ENCODE data around the gene KIAA2012.

KIAA2012 gene

GRCh38 chr2:202133200-202133908 lies 60.3 kb downstream of the KIAA2012 start:
- no peak for TF ChIP-seq EP300 (IDR thresholded peaks at IDR 0.05; ENCODE audit: borderline replicate concordance)
- no peak for TF ChIP-seq CEBPB (IDR thresholded peaks at IDR 0.05)
- TF ChIP-seq FOXM1 (IDR thresholded peaks at IDR 0.05; ENCODE audit: borderline replicate concordance, low read depth): no peak
- no peak for TF ChIP-seq ZBTB7A (IDR thresholded peaks at IDR 0.05; ENCODE audit: low read depth)
- no peak for TF ChIP-seq YY1 (IDR thresholded peaks at IDR 0.05; ENCODE audit: low read depth)
- TF ChIP-seq MAX (IDR thresholded peaks at IDR 0.05): no peak
- no peak for TF ChIP-seq RAD21 (IDR thresholded peaks at IDR 0.05; ENCODE audit: low read depth)
- no peak for TF ChIP-seq USF1 (IDR thresholded peaks at IDR 0.05)
- TF ChIP-seq REST (IDR thresholded peaks at IDR 0.05; ENCODE audit: low read depth): no peak
- no peak for TF ChIP-seq NFIC (IDR thresholded peaks at IDR 0.05)
- TF ChIP-seq EGR1 (IDR thresholded peaks at IDR 0.05): no peak
- no peak for TF ChIP-seq TEAD4 (IDR thresholded peaks at IDR 0.05)
- TF ChIP-seq TAF1 (IDR thresholded peaks at IDR 0.05; ENCODE audit: low read depth): no peak
- TF ChIP-seq TCF12 (IDR thresholded peaks at IDR 0.05; ENCODE audit: low read depth): no peak
- no peak for TF ChIP-seq CREB1 (IDR thresholded peaks at IDR 0.05; ENCODE audit: low read depth)

- TF ChIP-seq EGR1 (IDR thresholded peaks at IDR 0.05): no peak
- no peak for TF ChIP-seq NFIC (IDR thresholded peaks at IDR 0.05)
- TF ChIP-seq TCF12 (IDR thresholded peaks at IDR 0.05; ENCODE audit: low read depth): no peak
- no peak for TF ChIP-seq EP300 (IDR thresholded peaks at IDR 0.05; ENCODE audit: borderline replicate concordance)
- TF ChIP-seq USF1 (IDR thresholded peaks at IDR 0.05): no peak
- TF ChIP-seq CREB1 (IDR thresholded peaks at IDR 0.05; ENCODE audit: low read depth): no peak
- TF ChIP-seq MAX (IDR thresholded peaks at IDR 0.05): no peak
- no peak for TF ChIP-seq YY1 (IDR thresholded peaks at IDR 0.05; ENCODE audit: low read depth)
- no peak for TF ChIP-seq CEBPB (IDR thresholded peaks at IDR 0.05)
Measured at GRCh38 chr2:202133909-202134265, 60.8 kb downstream of the KIAA2012 start.

GRCh38 chr2:202135091-202135874 lies 62.2 kb downstream of the KIAA2012 start:
- TF ChIP-seq TAF1 (IDR thresholded peaks at IDR 0.05; ENCODE audit: low read depth): no peak
- no peak for TF ChIP-seq CREB1 (IDR thresholded peaks at IDR 0.05; ENCODE audit: low read depth)
- TF ChIP-seq ZBTB7A (IDR thresholded peaks at IDR 0.05; ENCODE audit: low read depth): no peak
- no peak for TF ChIP-seq USF1 (IDR thresholded peaks at IDR 0.05)
- no peak for TF ChIP-seq MAX (IDR thresholded peaks at IDR 0.05)
- no peak for TF ChIP-seq YY1 (IDR thresholded peaks at IDR 0.05; ENCODE audit: low read depth)
- no peak for TF ChIP-seq RAD21 (IDR thresholded peaks at IDR 0.05; ENCODE audit: low read depth)
- no peak for TF ChIP-seq CEBPB (IDR thresholded peaks at IDR 0.05)

- TF ChIP-seq REST (IDR thresholded peaks at IDR 0.05; ENCODE audit: low read depth) (no peak), RAD21 (IDR thresholded peaks at IDR 0.05; ENCODE audit: low read depth) (no peak), TEAD4 (IDR thresholded peaks at IDR 0.05) (no peak), ZBTB7A (IDR thresholded peaks at IDR 0.05; ENCODE audit: low read depth) (no peak), MAX (IDR thresholded peaks at IDR 0.05) (no peak), TCF12 (IDR thresholded peaks at IDR 0.05; ENCODE audit: low read depth) (no peak), FOXM1 (IDR thresholded peaks at IDR 0.05; ENCODE audit: borderline replicate concordance, low read depth) (no peak), CREB1 (IDR thresholded peaks at IDR 0.05; ENCODE audit: low read depth) (no peak), EP300 (IDR thresholded peaks at IDR 0.05; ENCODE audit: borderline replicate concordance) (no peak), TAF1 (IDR thresholded peaks at IDR 0.05; ENCODE audit: low read depth) (no peak), USF1 (IDR thresholded peaks at IDR 0.05) (no peak), YY1 (IDR thresholded peaks at IDR 0.05; ENCODE audit: low read depth) (no peak), EGR1 (IDR thresholded peaks at IDR 0.05) (no peak), CEBPB (IDR thresholded peaks at IDR 0.05) (no peak), NFIC (IDR thresholded peaks at IDR 0.05) (no peak)
Measured at GRCh38 chr2:202136526-202136925, 63.5 kb downstream of the KIAA2012 start.
